ENCODE measurements around the gene CEL. TPM values are rescaled to one million over a fixed set of nuclear protein-coding genes. Genes with fewer than 3 reads are reported as not detected.

The CEL gene
- total RNA-seq, 1 experiment from 2014 or later, result 3.6 TPM

DNA sequence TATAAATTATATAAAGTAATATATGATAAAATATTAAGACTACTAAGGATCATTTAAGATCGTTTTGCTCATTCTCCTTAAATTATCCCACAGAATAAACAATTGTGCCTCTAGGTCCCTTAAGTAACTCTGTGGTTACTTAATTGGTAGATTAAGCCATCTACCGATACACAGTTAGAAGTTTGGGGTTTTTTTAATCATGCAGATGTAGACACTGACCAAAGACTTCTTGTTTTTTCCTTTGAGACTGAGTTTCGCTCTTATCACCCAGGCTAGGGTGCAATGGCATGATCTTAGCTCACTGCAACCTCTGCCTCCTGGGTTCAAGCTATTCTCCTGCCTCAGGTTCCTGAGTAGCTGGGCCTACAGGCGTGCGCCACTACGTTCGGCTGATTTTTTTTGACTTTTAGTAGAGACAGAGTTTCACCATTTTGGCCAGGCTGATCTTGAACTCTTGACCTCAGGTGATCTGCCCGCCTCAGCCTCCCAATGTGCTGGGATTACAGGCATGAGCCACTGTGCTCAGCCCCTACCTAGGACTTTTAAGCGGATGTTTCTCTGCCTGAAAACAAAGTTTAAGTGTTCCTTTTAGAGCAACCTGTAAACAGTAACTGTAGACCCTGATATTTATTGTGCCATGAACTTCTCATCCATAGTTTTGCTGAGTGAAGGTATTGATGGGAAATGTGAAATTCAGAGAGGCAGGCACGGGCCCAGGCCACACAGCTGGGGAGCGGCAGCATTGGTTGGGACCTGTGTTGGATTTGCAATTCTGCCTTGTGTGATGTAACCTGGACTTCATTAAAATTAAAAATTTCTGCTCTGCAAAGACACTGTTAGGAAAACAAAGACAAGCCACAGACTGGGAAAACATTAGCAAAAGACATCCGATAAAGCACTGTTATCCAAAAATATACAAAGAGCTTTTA, 11.6 kb downstream of the CEL start:
- Histone ChIP-seq H3K27me3 (ENCODE audit: insufficient read depth, low read length) (no peaks in the 10 kb centered on the region), H3K56ac (ENCODE audit: insufficient read length, low read depth, low read length) (no peak overlapping the region), H4K20me1 (ENCODE audit: control insufficient read depth, insufficient read depth, insufficient read length) (no peaks in the 10 kb centered on the region), H3K9me3 (ENCODE audit: control insufficient read depth, low read depth, low read length) (no peaks in the 10 kb centered on the region), H4K8ac (replicated peaks; ENCODE audit: insufficient read length, low read depth, low read length) (no peak overlapping the region), H3K23ac (ENCODE audit: insufficient read length, low read depth, low read length) (no peak overlapping the region), H3K27ac (ENCODE audit: insufficient read length, low read depth, low read length) (no peak overlapping the region), H3K79me1 (ENCODE audit: insufficient read depth, low read depth, low read length, poor library complexity, severe bottlenecking) (no peaks in the 10 kb centered on the region), H2BK120ac (ENCODE audit: low read depth, low read length, poor library complexity, severe bottlenecking) (no peak overlapping the region), H4K5ac (ENCODE audit: insufficient read length, low read depth, low read length) (no peak overlapping the region), H2AFZ (ENCODE audit: low read length) (no peak overlapping the region), H2BK15ac (ENCODE audit: low read depth, low read length) (no peak overlapping the region), H3T11ph (ENCODE audit: low read length) (no peak overlapping the region), H3K18ac (ENCODE audit: insufficient read length, low read depth, low read length) (no peak overlapping the region), H3K79me2 (ENCODE audit: insufficient read depth, low read length) (no peaks in the 10 kb centered on the region), H2AK5ac (ENCODE audit: insufficient read length, low read length) (no peak overlapping the region), H3K14ac (ENCODE audit: insufficient read depth, low read length) (no peak overlapping the region), H3K4me2 (ENCODE audit: insufficient read depth, insufficient read length, low read length) (no peak overlapping the region), H2BK12ac (ENCODE audit: insufficient read length, low read depth, low read length) (no peak overlapping the region), H2BK20ac (ENCODE audit: low read depth, low read length, poor library complexity, severe bottlenecking) (no peak overlapping the region), H3K4ac (ENCODE audit: low read depth, low read length) (no peak overlapping the region), H4K91ac (ENCODE audit: insufficient read length, low read depth, low read length) (no peak overlapping the region), H3K4me1 (ENCODE audit: insufficient read depth, low read length) (no peaks in the 10 kb centered on the region), H2BK5ac (ENCODE audit: insufficient read length, low read length) (no peak overlapping the region), H3K9ac (ENCODE audit: extremely low read depth, insufficient read length, low read length) (no peak overlapping the region), H3K23me2 (ENCODE audit: insufficient read length, low read depth, low read length, poor library complexity, severe bottlenecking) (no peaks in the 10 kb centered on the region)
- DNase-seq, result no peak
- H3K27me3 Mint-ChIP-seq (ENCODE audit: low read depth), result peaks cover 3% of the 10 kb centered on the region; the same call in 1 of the 2 replicates
- H3K4me3 Mint-ChIP-seq, result no peak overlapping the region
- TF ChIP-seq, protein P1, sequence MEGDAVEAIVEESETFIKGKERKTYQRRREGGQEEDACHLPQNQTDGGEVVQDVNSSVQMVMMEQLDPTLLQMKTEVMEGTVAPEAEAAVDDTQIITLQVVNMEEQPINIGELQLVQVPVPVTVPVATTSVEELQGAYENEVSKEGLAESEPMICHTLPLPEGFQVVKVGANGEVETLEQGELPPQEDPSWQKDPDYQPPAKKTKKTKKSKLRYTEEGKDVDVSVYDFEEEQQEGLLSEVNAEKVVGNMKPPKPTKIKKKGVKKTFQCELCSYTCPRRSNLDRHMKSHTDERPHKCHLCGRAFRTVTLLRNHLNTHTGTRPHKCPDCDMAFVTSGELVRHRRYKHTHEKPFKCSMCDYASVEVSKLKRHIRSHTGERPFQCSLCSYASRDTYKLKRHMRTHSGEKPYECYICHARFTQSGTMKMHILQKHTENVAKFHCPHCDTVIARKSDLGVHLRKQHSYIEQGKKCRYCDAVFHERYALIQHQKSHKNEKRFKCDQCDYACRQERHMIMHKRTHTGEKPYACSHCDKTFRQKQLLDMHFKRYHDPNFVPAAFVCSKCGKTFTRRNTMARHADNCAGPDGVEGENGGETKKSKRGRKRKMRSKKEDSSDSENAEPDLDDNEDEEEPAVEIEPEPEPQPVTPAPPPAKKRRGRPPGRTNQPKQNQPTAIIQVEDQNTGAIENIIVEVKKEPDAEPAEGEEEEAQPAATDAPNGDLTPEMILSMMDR (conservative IDR thresholded peaks at IDR 0.05), result no peak
- H3K9me3 Mint-ChIP-seq, result no peaks in the 10 kb centered on the region
- H3K36me3 Mint-ChIP-seq (ENCODE audit: insufficient read depth in 1 of 3, low read depth in 3 of 3), result peaks cover 3 to 6% (median 5%) of the 10 kb centered on the region in 3 experiments; a peak in 5 of 7 replicates
- H3K4me1 Mint-ChIP-seq, result peaks cover 4 to 7% of the 10 kb centered on the region in 2 experiments; a peak in 2 of 4 replicates
- WGBS (ENCODE audit: extremely low coverage, insufficient read length, low lambda C conversion rate), result no CpG with 5 or more reads among the region's 12 CpGs
- H3K27ac Mint-ChIP-seq, result peak overlapping the region in 1 of 3 experiments; percentile 25; a peak in 2 of 7 replicates
